NOMO-1 (cell line): ENCODE measurements around the gene TAAR8.
"Not testable (repeated sequence)": the region's sequence is repeated elsewhere in the genome, so short reads cannot be mapped to it uniquely, and the experiment has no call there.

Experiments
- DNase-seq, 2 experiments: peaks; one replicate each; lab custom pipeline; 2025; ENCODE audit not compliant: unreplicated experiment in 2 of 2; lab: John Stamatoyannopoulos, UW

TAAR8 gene

DNA sequence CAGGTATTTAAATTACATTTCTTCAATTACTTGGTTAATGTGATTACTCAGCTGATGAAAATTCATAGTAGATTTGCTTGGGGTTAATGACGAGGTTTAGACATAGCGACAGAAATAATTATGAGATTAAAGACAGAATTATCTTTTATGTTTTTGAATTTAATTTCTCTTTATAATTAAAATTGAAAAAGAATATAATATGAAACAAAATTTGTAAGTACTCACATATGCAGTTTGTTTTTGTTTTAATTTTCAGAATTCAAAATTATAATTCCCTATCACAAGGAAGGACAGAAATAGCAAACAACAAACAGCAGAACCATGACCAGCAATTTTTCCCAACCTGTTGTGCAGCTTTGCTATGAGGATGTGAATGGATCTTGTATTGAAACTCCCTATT, at the start of gene TAAR8:
Gene TAAR8 (plus strand): TSS at position 301 of the 400 bp plus-strand sequence. CDS start 21 bp downstream, at position 322.
- no peak for DNase-seq

DNA sequence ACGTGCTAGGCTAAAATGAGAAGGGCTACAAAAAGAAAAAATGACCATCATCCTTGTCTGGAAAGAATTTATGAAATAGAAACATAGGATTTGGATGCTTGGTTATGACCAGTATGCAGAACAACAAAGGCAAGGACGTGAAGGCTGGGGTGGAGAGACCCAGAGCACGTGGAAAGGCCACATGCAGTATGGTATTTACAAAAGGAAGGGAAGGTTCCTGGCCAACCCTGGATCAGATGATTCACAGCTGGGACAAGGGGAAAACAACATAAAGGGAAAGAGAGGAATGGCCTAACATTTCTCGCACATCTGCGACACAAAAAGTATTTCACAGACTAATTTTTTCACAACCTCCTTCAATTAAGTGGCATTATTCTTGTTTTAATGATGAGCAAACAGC, 47.7 kb upstream of the TAAR8 start:
- no peak for DNase-seq

- DNase-seq: no peak
Measured at GRCh38 chr6:132505158-132505557, 47.3 kb upstream of the TAAR8 start.

GRCh38 chr6:132506461-132506860, 46.0 kb upstream of the TAAR8 start:
- DNase-seq: no peak

- DNase-seq: no peak
Measured at GRCh38 chr6:132506869-132507808, 45.3 kb upstream of the TAAR8 start.

- no peak for DNase-seq
Measured at GRCh38 chr6:132511210-132511830, 41.2 kb upstream of the TAAR8 start.

DNA sequence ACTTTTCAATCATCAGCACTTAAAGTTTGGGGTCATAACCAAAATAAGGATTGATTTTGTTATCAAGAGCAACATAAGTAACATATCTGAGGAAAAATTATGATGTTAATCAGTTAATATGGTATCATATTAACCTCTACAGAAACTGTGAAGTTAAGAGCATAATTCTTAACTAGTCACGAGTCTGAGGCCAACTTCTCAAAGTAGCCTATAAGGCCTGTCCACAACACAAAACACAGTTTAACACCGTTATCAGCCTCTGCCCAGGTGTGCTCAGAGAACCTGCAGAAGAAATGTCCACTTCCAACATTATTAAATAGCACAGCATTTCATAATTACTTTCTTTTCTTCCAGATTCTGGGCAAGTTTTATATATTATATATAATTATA, 40.6 kb upstream of the TAAR8 start:
- DNase-seq: no peak

DNA sequence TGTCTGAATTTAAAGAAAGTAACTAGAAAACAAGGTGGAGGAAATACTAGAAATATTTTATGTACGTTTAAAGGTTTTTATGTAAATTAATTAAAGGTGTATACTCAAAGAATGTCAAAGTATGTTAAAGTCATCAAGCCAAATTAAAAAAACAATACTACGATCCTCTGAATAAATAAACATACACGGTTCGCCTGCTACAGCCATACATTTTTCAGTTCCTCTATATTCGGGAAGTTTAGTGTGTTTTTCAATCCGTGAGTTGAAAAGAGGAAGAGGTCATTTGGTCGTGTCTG, 40.2 kb upstream of the TAAR8 start:
- DNase-seq: peak in 1 of 2 experiments; percentile 88

DNA sequence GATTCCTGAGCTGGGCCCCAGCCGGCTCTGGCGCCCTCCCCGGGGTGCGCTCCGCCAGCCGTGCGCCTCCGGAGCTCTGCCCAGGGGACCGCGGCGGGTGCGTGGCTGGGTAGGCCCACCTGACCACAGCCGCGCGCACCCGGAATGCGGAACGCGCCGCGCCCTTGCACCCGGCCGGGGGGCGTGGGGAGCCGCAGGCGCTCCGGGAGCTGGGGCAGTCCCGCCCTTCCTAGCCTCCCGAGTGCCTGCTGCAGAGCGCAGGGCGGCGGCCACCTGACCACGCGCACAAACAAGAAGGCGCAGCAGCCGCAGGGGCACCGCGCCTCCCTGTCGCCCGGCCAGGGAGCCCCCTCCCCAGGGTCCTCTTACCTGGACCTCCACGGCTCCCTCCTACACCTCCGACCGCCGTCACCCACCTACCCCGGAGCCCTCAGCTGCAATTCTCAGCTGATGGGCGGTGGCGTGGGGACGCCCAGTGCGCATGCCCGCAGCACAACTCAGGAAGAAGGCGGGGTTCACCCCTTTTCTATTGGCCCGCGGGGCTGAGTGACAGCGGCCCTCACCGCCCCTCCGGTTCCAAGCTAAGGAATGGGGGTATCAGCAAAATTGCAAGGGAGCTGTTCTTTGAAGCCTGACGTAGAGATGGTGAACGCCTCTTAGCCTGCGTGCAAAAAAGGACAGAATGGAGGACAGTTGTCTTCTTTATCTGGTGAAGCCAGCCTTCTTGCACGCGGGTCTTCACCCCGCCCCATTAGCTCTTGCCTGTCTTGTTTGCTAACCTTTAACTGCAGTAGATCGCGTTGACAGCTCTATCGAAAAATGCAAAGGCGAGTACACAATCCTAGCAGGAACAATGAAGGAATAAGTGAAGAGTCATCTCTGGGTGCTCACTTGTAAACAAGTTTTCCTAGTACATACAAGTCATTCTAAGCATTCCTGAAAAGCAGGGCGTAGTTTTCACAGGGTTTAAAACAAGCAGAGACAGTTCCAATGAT, 39.5 kb upstream of the TAAR8 start, which contains the start of gene STX7:
Gene STX7 (minus strand): TSS at position 479 of the 995 bp plus-strand sequence. CDS start 9,586 bp downstream, outside the sequence.
- DNase-seq: peak; percentile 85 to 86

- DNase-seq: peak; percentile 49 to 77
Measured at GRCh38 chr6:132513831-132514545, 38.5 kb upstream of the TAAR8 start.

DNA sequence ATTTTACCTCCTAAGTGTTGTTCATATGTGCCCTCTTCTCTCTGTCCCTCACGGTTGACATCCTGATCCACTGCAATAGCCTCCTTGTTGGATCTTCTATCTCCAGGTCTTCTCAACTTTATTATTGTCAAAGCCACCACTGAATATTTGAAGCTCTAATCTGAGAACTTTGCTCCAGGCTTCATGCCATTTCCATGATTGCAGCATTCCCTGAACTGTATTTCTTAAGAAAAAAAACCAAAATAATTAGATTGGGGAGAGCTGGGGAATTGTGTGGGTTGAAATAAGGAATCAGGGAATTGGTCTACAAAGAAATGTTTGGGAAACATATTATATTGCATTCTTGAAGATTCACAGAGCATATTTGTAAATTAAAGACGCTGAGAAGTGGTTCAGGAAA, 37.1 kb upstream of the TAAR8 start:
- DNase-seq: no peak

GRCh38 chr6:132520953-132521352, 31.5 kb upstream of the TAAR8 start:
- DNase-seq: no peak

- no peak for DNase-seq
Measured at GRCh38 chr6:132524646-132525045, 27.8 kb upstream of the TAAR8 start.

GRCh38 chr6:132525866-132526265, 26.6 kb upstream of the TAAR8 start:
- no peak for DNase-seq

DNA sequence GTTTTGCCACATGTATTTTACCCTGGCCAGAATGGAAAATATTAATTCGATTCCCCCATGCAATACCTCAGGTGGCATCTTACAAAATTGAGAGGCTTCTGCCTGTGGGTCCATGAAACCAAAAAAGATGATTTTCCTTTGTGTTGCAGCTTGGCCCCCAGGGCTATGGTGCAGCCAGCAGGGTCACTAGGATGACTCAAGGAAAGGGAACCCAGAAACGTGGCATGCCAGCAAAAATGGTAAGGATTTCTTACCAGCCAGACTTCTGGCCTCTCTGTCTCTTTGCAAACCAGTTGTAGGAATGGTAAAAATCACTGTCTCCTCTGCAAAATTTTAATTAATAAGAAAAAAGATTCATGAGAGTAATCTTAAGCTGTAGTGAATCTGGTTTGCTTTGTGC, 26.0 kb upstream of the TAAR8 start:
- no peak for DNase-seq

DNA sequence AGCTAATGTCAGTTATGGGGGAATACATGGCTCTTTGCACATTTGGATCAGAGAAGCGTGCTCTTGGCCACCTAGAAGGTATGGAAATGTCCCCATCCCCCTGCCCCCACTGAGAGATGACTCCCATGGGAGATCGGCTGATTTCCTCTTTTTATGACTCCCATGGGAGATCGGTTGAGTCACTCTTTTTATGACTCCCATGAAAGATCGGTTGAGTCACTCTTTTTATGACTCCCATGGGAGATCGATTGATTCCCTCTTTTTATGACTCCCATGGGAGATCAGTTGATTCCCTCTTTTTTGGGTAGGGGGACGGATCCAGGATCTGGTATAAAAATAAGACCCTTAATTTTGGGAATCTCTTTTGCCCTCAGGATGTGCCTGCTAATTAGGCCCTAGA, 24.7 kb upstream of the TAAR8 start:
- DNase-seq: no peak

DNA sequence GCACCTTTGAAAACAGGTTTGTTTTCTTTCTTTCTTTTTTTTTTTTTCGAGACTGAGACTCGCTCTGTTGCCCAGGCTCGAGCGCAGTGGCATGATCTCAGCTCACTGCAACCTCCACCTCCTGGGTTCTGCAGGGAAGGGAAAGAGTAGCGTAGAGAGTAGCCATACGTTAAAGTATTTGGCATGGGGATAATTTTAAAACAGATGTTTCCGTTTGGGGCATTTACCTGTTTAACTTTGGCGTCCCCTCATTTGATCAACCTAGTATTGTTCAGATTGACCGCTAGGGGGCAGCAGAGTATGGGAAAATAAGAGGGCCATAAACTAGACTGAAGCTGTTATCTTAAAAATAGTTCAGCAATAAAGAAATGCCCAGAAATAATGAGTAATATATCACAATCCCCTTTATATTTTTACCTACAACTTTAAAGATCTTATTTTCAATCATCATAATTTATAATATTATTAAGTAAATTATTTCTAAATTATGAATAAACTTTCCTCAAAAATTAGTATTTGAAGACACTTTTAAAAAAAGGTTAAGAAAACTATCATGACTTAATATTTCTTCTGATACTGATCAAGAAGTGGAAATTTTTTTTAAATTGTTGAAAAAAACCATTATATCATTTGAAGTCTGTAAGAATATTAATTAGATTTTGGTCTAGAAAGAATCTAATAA, 22.0 kb upstream of the TAAR8 start:
- peak; percentile 6 to 67 for DNase-seq

GRCh38 chr6:132534546-132534945, 17.9 kb upstream of the TAAR8 start:
- DNase-seq: not testable (repeated sequence)

DNA sequence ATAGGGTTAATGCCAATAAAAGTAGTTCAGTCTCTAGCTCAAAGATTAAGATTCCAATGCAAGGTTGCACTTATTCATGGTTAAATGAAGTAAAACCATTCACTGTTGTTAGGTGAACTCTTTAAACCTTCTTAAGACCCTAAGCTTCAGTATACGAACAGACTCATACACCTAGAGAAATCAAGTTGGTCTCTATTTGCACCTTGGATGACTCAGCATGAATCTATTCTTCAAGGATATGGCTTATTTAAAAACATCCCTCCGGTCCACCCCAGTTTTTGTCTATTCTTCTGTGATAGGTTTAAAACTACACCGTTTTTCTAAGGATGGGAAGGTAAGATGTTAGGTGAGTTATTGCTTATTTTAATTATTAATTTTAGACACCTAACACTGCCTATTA, 15.3 kb upstream of the TAAR8 start:
- DNase-seq: no peak

GRCh38 chr6:132537977-132538376, 14.5 kb upstream of the TAAR8 start, which contains the start of gene TAAR9:
TAAR9 (plus strand) TSS chr6:132538277; CDS start chr6:132538290, 13 bp downstream.
- no peak for DNase-seq
